Measurements from ENCODE around the gene CNBD2.
A peak's percentile ranks its signal among the peaks of the same experiment; 100 is the strongest.

Gene CNBD2

GRCh38 chr20:36055145-36055544, 86.8 kb downstream of the CNBD2 start:
- Histone ChIP-seq H3K4me3 (ENCODE audit: low read depth, low read length) (no peak overlapping the region), H3K4me1 (ENCODE audit: control insufficient read depth, insufficient read depth, low read length) (no peaks in the 10 kb centered on the region), H3K27ac (ENCODE audit: extremely low read depth, low read depth, low read length) (no peak overlapping the region), H3K9me3 (ENCODE audit: control insufficient read depth, insufficient read depth, low read depth, low read length) (no peaks in the 10 kb centered on the region), H3K36me3 (ENCODE audit: control insufficient read depth in 2 of 2, insufficient read depth in 1 of 2, low read length in 2 of 2) (no peaks in the 10 kb centered on the region)
- CTCF ChIA-PET, result no interaction called here
- TF ChIP-seq ZNF677 (tag by site-specific recombination; IDR thresholded peaks at IDR 0.05), result no peak
- no peak for TF ChIP-seq SP7 (tag by site-specific recombination; IDR thresholded peaks at IDR 0.05)
- POLR2A ChIA-PET, result no interaction called here

DNA sequence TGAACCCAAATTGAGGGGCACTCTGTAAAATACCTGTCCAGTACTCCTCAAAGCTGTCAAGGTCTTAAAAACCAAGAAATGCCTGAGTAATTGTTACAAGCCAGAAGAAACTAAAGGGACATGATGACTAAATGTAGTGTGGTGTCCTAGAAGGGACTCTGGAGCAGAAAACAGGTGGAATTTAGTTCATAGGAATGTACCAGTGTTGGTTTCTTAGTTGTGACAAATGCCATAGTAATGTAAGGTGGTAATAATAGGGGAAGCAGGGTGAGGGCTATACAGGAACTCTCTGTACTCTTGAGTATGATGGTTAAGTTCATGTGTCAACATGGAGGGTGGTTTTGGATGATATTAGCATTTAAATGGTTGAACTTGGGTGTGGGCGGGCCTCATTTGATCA, 92.3 kb downstream of the CNBD2 start:
- TF ChIP-seq, protein P1, sequence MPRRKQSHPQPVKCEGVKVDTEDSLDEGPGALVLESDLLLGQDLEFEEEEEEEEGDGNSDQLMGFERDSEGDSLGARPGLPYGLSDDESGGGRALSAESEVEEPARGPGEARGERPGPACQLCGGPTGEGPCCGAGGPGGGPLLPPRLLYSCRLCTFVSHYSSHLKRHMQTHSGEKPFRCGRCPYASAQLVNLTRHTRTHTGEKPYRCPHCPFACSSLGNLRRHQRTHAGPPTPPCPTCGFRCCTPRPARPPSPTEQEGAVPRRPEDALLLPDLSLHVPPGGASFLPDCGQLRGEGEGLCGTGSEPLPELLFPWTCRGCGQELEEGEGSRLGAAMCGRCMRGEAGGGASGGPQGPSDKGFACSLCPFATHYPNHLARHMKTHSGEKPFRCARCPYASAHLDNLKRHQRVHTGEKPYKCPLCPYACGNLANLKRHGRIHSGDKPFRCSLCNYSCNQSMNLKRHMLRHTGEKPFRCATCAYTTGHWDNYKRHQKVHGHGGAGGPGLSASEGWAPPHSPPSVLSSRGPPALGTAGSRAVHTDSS (tag by site-specific recombination; IDR thresholded peaks at IDR 0.05), result no peak
- TF ChIP-seq ZNF239 (tag by site-specific recombination; IDR thresholded peaks at IDR 0.05) (no peak), ZSCAN18 (tag by site-specific recombination; IDR thresholded peaks at IDR 0.05) (no peak), ZEB2 (tag by site-specific recombination; IDR thresholded peaks at IDR 0.05) (no peak), HOXA7 (CRISPR knock-in tag; IDR thresholded peaks at IDR 0.05; ENCODE audit: borderline replicate concordance) (no peak), ZNF560 (tag by site-specific recombination; IDR thresholded peaks at IDR 0.05; ENCODE audit: borderline replicate concordance) (no peak), ZNF157 (tag by site-specific recombination; IDR thresholded peaks at IDR 0.05) (no peak), TRIM28 (IDR thresholded peaks at IDR 0.05; ENCODE audit: borderline replicate concordance, low read length) (no peak), PRDM1 (tag by site-specific recombination; IDR thresholded peaks at IDR 0.05) (no peak), KLF10 (tag by site-specific recombination; IDR thresholded peaks at IDR 0.05) (no peak), ZBTB17 (tag by site-specific recombination; IDR thresholded peaks at IDR 0.05) (no peak), SP2 (tag by site-specific recombination; IDR thresholded peaks at IDR 0.05) (no peak), GLI4 (tag by site-specific recombination; IDR thresholded peaks at IDR 0.05) (no peak)
- TF ChIP-seq, protein P2, sequence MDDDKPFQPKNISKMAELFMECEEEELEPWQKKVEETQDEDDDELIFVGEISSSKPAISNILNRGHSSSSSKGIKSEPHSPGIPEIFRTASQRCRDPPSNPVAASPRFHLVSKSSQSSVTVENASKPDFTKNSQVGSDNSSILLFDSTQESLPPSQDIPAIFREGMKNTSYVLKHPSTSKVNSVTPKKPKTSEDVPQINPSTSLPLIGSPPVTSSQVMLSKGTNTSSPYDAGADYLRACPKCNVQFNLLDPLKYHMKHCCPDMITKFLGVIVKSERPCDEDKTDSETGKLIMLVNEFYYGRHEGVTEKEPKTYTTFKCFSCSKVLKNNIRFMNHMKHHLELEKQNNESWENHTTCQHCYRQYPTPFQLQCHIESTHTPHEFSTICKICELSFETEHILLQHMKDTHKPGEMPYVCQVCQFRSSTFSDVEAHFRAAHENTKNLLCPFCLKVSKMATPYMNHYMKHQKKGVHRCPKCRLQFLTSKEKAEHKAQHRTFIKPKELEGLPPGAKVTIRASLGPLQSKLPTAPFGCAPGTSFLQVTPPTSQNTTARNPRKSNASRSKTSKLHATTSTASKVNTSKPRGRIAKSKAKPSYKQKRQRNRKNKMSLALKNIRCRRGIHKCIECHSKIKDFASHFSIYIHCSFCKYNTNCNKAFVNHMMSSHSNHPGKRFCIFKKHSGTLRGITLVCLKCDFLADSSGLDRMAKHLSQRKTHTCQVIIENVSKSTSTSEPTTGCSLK (tag by site-specific recombination; IDR thresholded peaks at IDR 0.05), result no peak
- TF ChIP-seq, protein P3, sequence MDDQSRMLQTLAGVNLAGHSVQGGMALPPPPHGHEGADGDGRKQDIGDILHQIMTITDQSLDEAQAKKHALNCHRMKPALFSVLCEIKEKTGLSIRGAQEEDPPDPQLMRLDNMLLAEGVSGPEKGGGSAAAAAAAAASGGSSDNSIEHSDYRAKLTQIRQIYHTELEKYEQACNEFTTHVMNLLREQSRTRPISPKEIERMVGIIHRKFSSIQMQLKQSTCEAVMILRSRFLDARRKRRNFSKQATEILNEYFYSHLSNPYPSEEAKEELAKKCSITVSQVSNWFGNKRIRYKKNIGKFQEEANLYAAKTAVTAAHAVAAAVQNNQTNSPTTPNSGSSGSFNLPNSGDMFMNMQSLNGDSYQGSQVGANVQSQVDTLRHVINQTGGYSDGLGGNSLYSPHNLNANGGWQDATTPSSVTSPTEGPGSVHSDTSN (CRISPR knock-in tag; IDR thresholded peaks at IDR 0.05), result no peak
- H3K36me3 ChIP-seq (ENCODE audit: control insufficient read depth in 2 of 2, insufficient read depth in 1 of 2, low read length in 2 of 2), result no peaks in the 10 kb centered on the region
- CTCF ChIA-PET, result no interaction called here
- H3K27ac ChIP-seq (ENCODE audit: extremely low read depth, low read depth, low read length), result no peak overlapping the region
- POLR2A ChIA-PET, result no interaction called here
- H3K4me1 ChIP-seq (ENCODE audit: control insufficient read depth, insufficient read depth, low read length), result no peaks in the 10 kb centered on the region
- H3K4me3 ChIP-seq (ENCODE audit: low read depth, low read length), result no peak overlapping the region
- no peaks in the 10 kb centered on the region for H3K9me3 ChIP-seq (ENCODE audit: control insufficient read depth, insufficient read depth, low read depth, low read length)

GRCh38 chr20:36061754-36062153, 93.4 kb downstream of the CNBD2 start:
- TF ChIP-seq, protein P4, sequence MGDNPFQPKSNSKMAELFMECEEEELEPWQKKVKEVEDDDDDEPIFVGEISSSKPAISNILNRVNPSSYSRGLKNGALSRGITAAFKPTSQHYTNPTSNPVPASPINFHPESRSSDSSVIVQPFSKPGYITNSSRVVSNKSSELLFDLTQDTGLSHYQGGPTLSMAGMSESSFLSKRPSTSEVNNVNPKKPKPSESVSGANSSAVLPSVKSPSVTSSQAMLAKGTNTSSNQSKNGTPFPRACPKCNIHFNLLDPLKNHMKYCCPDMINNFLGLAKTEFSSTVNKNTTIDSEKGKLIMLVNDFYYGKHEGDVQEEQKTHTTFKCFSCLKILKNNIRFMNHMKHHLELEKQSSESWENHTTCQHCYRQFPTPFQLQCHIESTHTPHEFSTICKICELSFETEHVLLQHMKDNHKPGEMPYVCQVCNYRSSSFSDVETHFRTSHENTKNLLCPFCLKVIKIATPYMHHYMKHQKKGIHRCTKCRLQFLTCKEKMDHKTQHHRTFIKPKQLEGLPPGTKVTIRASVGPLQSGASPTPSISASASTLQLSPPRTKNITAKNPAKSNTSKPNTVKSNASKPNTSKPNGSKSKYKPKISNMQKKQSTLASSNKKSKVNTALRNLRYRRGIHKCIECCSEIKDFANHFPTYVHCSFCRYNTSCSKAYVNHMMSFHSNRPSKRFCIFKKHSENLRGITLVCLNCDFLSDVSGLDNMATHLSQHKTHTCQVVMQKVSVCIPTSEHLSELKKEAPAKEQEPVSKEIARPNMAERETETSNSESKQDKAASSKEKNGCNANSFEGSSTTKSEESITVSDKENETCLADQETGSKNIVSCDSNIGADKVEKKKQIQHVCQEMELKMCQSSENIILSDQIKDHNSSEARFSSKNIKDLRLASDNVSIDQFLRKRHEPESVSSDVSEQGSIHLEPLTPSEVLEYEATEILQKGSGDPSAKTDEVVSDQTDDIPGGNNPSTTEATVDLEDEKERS (tag by site-specific recombination; IDR thresholded peaks at IDR 0.05), result peak; percentile 79; the same call in 1 of the 2 replicates
- TF ChIP-seq SETDB1 (IDR thresholded peaks at IDR 0.05; ENCODE audit: insufficient read length, low read length), result no peak
- TF ChIP-seq PRDM10 (tag by site-specific recombination; IDR thresholded peaks at IDR 0.05), result no peak
- H3K36me3 ChIP-seq (ENCODE audit: control insufficient read depth in 2 of 2, insufficient read depth in 1 of 2, low read length in 2 of 2), result no peaks in the 10 kb centered on the region
- H3K27ac ChIP-seq (ENCODE audit: extremely low read depth, low read depth, low read length), result no peak overlapping the region
- no peaks in the 10 kb centered on the region for H3K9me3 ChIP-seq (ENCODE audit: control insufficient read depth, insufficient read depth, low read depth, low read length)
- ChIA-PET CTCF (no interaction called here), POLR2A (interaction anchor here (0.6 kb wide), 1 partner anchor 8 kb away, joined by 3 read pairs; no protein-coding TSS in a partner anchor)
- H3K4me1 ChIP-seq (ENCODE audit: control insufficient read depth, insufficient read depth, low read length), result no peaks in the 10 kb centered on the region
- H3K4me3 ChIP-seq (ENCODE audit: low read depth, low read length), result no peak overlapping the region
